Measurements from ENCODE around the gene RAB11FIP4. TPM values are rescaled to one million over a fixed set of nuclear protein-coding genes. Genes with fewer than 3 reads are reported as not detected.

The RAB11FIP4 gene
- total and polyA plus RNA-seq, 2 donors from 2014 or later, result 10.0 to 32.5 TPM

- H3K36me3 ChIP-seq (ENCODE audit: control insufficient read depth in 2 of 3, insufficient read depth in 3 of 3, low read length in 3 of 3), result no peaks in the 10 kb centered on the region
- no peaks in the 10 kb centered on the region for H3K4me1 ChIP-seq (ENCODE audit: control insufficient read depth in 2 of 3, insufficient read depth in 2 of 3, low read depth in 1 of 3, low read length in 3 of 3)
- DNase-seq (no peak), FAIRE-seq (no peak)
- no peaks in the 10 kb centered on the region for H3K27me3 ChIP-seq (ENCODE audit: control insufficient read depth, insufficient read depth, low read length)
- no peak overlapping the region for H3K4me3 ChIP-seq (ENCODE audit: low read length in 3 of 3)
- no peaks in the 10 kb centered on the region for H3K9me3 ChIP-seq (ENCODE audit: control insufficient read depth in 2 of 3, insufficient read depth in 1 of 3, low read length in 3 of 3)
- intact Hi-C loops (cut with DNase I), result no loop called here
- H3K9ac ChIP-seq (ENCODE audit: low read length in 3 of 3), result no peak overlapping the region
- H3K27ac ChIP-seq (ENCODE audit: low read depth in 2 of 2, low read length in 2 of 2), result no peak overlapping the region
- no peak for TF ChIP-seq CTCF (IDR thresholded peaks at IDR 0.05; ENCODE audit: borderline replicate concordance, extremely low read depth, insufficient read depth)
Measured at GRCh38 chr17:31449111-31449510, 57.6 kb downstream of the RAB11FIP4 start.

- no peak for FAIRE-seq
Measured at GRCh38 chr17:31449746-31450145, 58.3 kb downstream of the RAB11FIP4 start.

GRCh38 chr17:31452101-31452500, 60.6 kb downstream of the RAB11FIP4 start:
- H3K4me3 ChIP-seq (ENCODE audit: low read length in 3 of 3), result no peak overlapping the region
- no peak for TF ChIP-seq CTCF (IDR thresholded peaks at IDR 0.05; ENCODE audit: borderline replicate concordance, extremely low read depth, insufficient read depth)
- no peak overlapping the region for H3K27ac ChIP-seq (ENCODE audit: low read depth in 2 of 2, low read length in 2 of 2)
- FAIRE-seq, result no peak
- DNase-seq, result no peak
- intact Hi-C loops (cut with DNase I), result no loop called here
- no peaks in the 10 kb centered on the region for H3K36me3 ChIP-seq (ENCODE audit: control insufficient read depth in 2 of 3, insufficient read depth in 3 of 3, low read length in 3 of 3)
- no peaks in the 10 kb centered on the region for H3K4me1 ChIP-seq (ENCODE audit: control insufficient read depth in 2 of 3, insufficient read depth in 2 of 3, low read depth in 1 of 3, low read length in 3 of 3)
- no peak overlapping the region for H3K9ac ChIP-seq (ENCODE audit: low read length in 3 of 3)
- no peaks in the 10 kb centered on the region for H3K9me3 ChIP-seq (ENCODE audit: control insufficient read depth in 2 of 3, insufficient read depth in 1 of 3, low read length in 3 of 3)
- no peaks in the 10 kb centered on the region for H3K27me3 ChIP-seq (ENCODE audit: control insufficient read depth, insufficient read depth, low read length)

More at GRCh38 chr17:31449746-31450145, 58.3 kb downstream of the RAB11FIP4 start:
- no peak overlapping the region for H3K9ac ChIP-seq (ENCODE audit: low read length in 3 of 3)
- H3K36me3 ChIP-seq (ENCODE audit: control insufficient read depth in 2 of 3, insufficient read depth in 3 of 3, low read length in 3 of 3), result no peaks in the 10 kb centered on the region
- H3K4me3 ChIP-seq (ENCODE audit: low read length in 3 of 3), result no peak overlapping the region
- no peak for DNase-seq
- TF ChIP-seq CTCF (IDR thresholded peaks at IDR 0.05; ENCODE audit: borderline replicate concordance, extremely low read depth, insufficient read depth), result no peak
- intact Hi-C loops (cut with DNase I), result no loop called here
- H3K4me1 ChIP-seq (ENCODE audit: control insufficient read depth in 2 of 3, insufficient read depth in 2 of 3, low read depth in 1 of 3, low read length in 3 of 3), result no peaks in the 10 kb centered on the region
- H3K27me3 ChIP-seq (ENCODE audit: control insufficient read depth, insufficient read depth, low read length), result no peaks in the 10 kb centered on the region
- H3K9me3 ChIP-seq (ENCODE audit: control insufficient read depth in 2 of 3, insufficient read depth in 1 of 3, low read length in 3 of 3), result no peaks in the 10 kb centered on the region
- no peak overlapping the region for H3K27ac ChIP-seq (ENCODE audit: low read depth in 2 of 2, low read length in 2 of 2)

GRCh38 chr17:31452561-31453110, 61.2 kb downstream of the RAB11FIP4 start:
- Histone ChIP-seq H3K4me1 (ENCODE audit: control insufficient read depth in 2 of 3, insufficient read depth in 2 of 3, low read depth in 1 of 3, low read length in 3 of 3) (no peaks in the 10 kb centered on the region), H3K9me3 (ENCODE audit: control insufficient read depth in 2 of 3, insufficient read depth in 1 of 3, low read length in 3 of 3) (no peaks in the 10 kb centered on the region), H3K9ac (ENCODE audit: low read length in 3 of 3) (no peak overlapping the region), H3K36me3 (ENCODE audit: control insufficient read depth in 2 of 3, insufficient read depth in 3 of 3, low read length in 3 of 3) (no peaks in the 10 kb centered on the region), H3K4me3 (ENCODE audit: low read length in 3 of 3) (no peak overlapping the region), H3K27me3 (ENCODE audit: control insufficient read depth, insufficient read depth, low read length) (no peaks in the 10 kb centered on the region), H3K27ac (ENCODE audit: low read depth in 2 of 2, low read length in 2 of 2) (no peak overlapping the region)
- no peak for TF ChIP-seq CTCF (IDR thresholded peaks at IDR 0.05; ENCODE audit: borderline replicate concordance, extremely low read depth, insufficient read depth)
- DNase-seq, result no peak
- FAIRE-seq, result no peak
- intact Hi-C loops (cut with DNase I), result no loop called here

Measured in kidney (tissue), 14 donors.